Activated CD8-positive, alpha-beta memory T cell treated with anti-CD3 and anti-CD28 coated beads, Interleukin-2, amount 10 ng/mL, durations not matched to agents 7 days and 5 days (primary cell): ENCODE results near the gene ADAMTSL1. TPM values are rescaled to one million over a fixed set of nuclear protein-coding genes. Genes with fewer than 3 reads are reported as not detected.

ENCODE experiments used
- ATAC-seq: fragments of 150-1000 bp; cut with Tn5 transposase; one replicate; pipeline ENCODE4 v1.10.0; 2021; ENCODE audit warnings: moderate library complexity
- CTCF ChIA-PET: fragments of 350-600 bp; sonication (Branson Sonifier 250); formaldehyde crosslinking; loops from one replicate; lab custom pipeline; 2021; ENCODE audit warnings: antibody characterized with exemption; lab: Charles Lee
- DNase-seq: peaks from one replicate; pipeline ENCODE4 v3.0.0-alpha.2; 2020
- H3K27ac Mint-ChIP-seq: one replicate; pipeline ENCODE4 v1.8.0; 2021; ENCODE audit warnings: mild to moderate bottlenecking, mixed read lengths
- H3K27me3 Mint-ChIP-seq: one replicate; pipeline ENCODE4 v1.8.0; 2021; ENCODE audit warnings: mixed read lengths
- H3K36me3 Mint-ChIP-seq: one replicate; pipeline ENCODE4 v1.8.0; 2021; ENCODE audit warnings: mild to moderate bottlenecking, mixed read lengths
- H3K4me1 Mint-ChIP-seq: one replicate; pipeline ENCODE4 v1.8.0; 2021; ENCODE audit warnings: mixed read lengths
- H3K4me3 Mint-ChIP-seq: one replicate; pipeline ENCODE4 v1.8.0; 2021; ENCODE audit warnings: mild to moderate bottlenecking, moderate library complexity, mixed read lengths
- H3K9me3 Mint-ChIP-seq: one replicate; pipeline ENCODE4 v1.8.0; 2022; ENCODE audit warnings: low read depth, mixed read lengths
- total RNA-seq, 2 experiments: library from RNA; stranded (reverse); gene quantifications; one replicate each; pipeline ENCODE4 v1.2.3, GENCODE V29; 2021

Gene ADAMTSL1
- total RNA-seq, 2 experiments from 2014 or later = not detected

GRCh38 chr9:18555105-18555883, 81.3 kb downstream of the ADAMTSL1 start:
- Mint-ChIP-seq H3K4me3 (no peak overlapping the region), H3K36me3 (no peaks in the 10 kb centered on the region), H3K27me3 (no peaks in the 10 kb centered on the region), H3K4me1 (no peaks in the 10 kb centered on the region), H3K9me3 (no peaks in the 10 kb centered on the region), H3K27ac (no peak overlapping the region)
- DNase-seq (no peak), ATAC-seq (no peak)
- CTCF ChIA-PET = no interaction called here

- DNase-seq (no peak), ATAC-seq (no peak)
- Mint-ChIP-seq H3K4me1 (no peaks in the 10 kb centered on the region), H3K4me3 (no peak overlapping the region), H3K27me3 (no peaks in the 10 kb centered on the region), H3K36me3 (no peaks in the 10 kb centered on the region), H3K9me3 (no peaks in the 10 kb centered on the region), H3K27ac (no peak overlapping the region)
- CTCF ChIA-PET = no interaction called here
These were observed 90.3 kb downstream of the ADAMTSL1 start for GRCh38 chr9:18564018-18564880.

- CTCF ChIA-PET = no interaction called here
- ATAC-seq = no peak
- Mint-ChIP-seq H3K36me3 (no peaks in the 10 kb centered on the region), H3K4me1 (no peaks in the 10 kb centered on the region), H3K27ac (no peak overlapping the region), H3K4me3 (no peak overlapping the region), H3K9me3 (no peaks in the 10 kb centered on the region), H3K27me3 (no peaks in the 10 kb centered on the region)
- no peak for DNase-seq
These were observed 92.2 kb downstream of the ADAMTSL1 start for GRCh38 chr9:18566121-18566520.

GRCh38 chr9:18568973-18569372, 95.0 kb downstream of the ADAMTSL1 start:
- no peaks in the 10 kb centered on the region for H3K27me3 Mint-ChIP-seq

GRCh38 chr9:18569941-18570630, 96.1 kb downstream of the ADAMTSL1 start:
- Mint-ChIP-seq H3K4me3 (no peak overlapping the region), H3K9me3 (no peaks in the 10 kb centered on the region)
- CTCF ChIA-PET = no interaction called here

More at GRCh38 chr9:18568973-18569372, 95.0 kb downstream of the ADAMTSL1 start:
- H3K36me3 Mint-ChIP-seq = no peaks in the 10 kb centered on the region
- ATAC-seq = no peak
- no peaks in the 10 kb centered on the region for H3K4me1 Mint-ChIP-seq
- no peak overlapping the region for H3K4me3 Mint-ChIP-seq
- CTCF ChIA-PET = no interaction called here
- no peaks in the 10 kb centered on the region for H3K9me3 Mint-ChIP-seq
- no peak for DNase-seq
- H3K27ac Mint-ChIP-seq = no peak overlapping the region

GRCh38 chr9:18573021-18573556, 99.1 kb downstream of the ADAMTSL1 start:
- H3K27ac Mint-ChIP-seq = no peak overlapping the region
- no peak for ATAC-seq
- H3K4me1 Mint-ChIP-seq = no peaks in the 10 kb centered on the region
- CTCF ChIA-PET = no interaction called here
- no peaks in the 10 kb centered on the region for H3K27me3 Mint-ChIP-seq
- no peak overlapping the region for H3K4me3 Mint-ChIP-seq
- H3K36me3 Mint-ChIP-seq = no peaks in the 10 kb centered on the region
- DNase-seq = no peak
- no peaks in the 10 kb centered on the region for H3K9me3 Mint-ChIP-seq

More at GRCh38 chr9:18569941-18570630, 96.1 kb downstream of the ADAMTSL1 start:
- DNase-seq (no peak), ATAC-seq (no peak)
- H3K36me3 Mint-ChIP-seq = no peaks in the 10 kb centered on the region
- no peaks in the 10 kb centered on the region for H3K4me1 Mint-ChIP-seq
- H3K27me3 Mint-ChIP-seq = no peaks in the 10 kb centered on the region
- H3K27ac Mint-ChIP-seq = no peak overlapping the region

- H3K4me1 Mint-ChIP-seq = no peaks in the 10 kb centered on the region
- ATAC-seq (no peak), DNase-seq (no peak)
- H3K36me3 Mint-ChIP-seq = no peaks in the 10 kb centered on the region
- CTCF ChIA-PET = no interaction called here
- no peaks in the 10 kb centered on the region for H3K9me3 Mint-ChIP-seq
- no peak overlapping the region for H3K4me3 Mint-ChIP-seq
- no peaks in the 10 kb centered on the region for H3K27me3 Mint-ChIP-seq
- no peak overlapping the region for H3K27ac Mint-ChIP-seq
These were observed 101.7 kb downstream of the ADAMTSL1 start for GRCh38 chr9:18575686-18576085.

- no peaks in the 10 kb centered on the region for H3K9me3 Mint-ChIP-seq
These were observed 105.6 kb downstream of the ADAMTSL1 start for GRCh38 chr9:18579536-18579935.

GRCh38 chr9:18580151-18580550, 106.2 kb downstream of the ADAMTSL1 start:
- CTCF ChIA-PET = no interaction called here
- Mint-ChIP-seq H3K4me1 (no peaks in the 10 kb centered on the region), H3K9me3 (no peaks in the 10 kb centered on the region), H3K27me3 (no peaks in the 10 kb centered on the region), H3K27ac (no peak overlapping the region), H3K36me3 (no peaks in the 10 kb centered on the region), H3K4me3 (no peak overlapping the region)
- ATAC-seq (no peak), DNase-seq (no peak)

More at GRCh38 chr9:18579536-18579935, 105.6 kb downstream of the ADAMTSL1 start:
- no peak overlapping the region for H3K27ac Mint-ChIP-seq
- CTCF ChIA-PET = no interaction called here
- no peak for DNase-seq
- H3K4me1 Mint-ChIP-seq = no peaks in the 10 kb centered on the region
- no peak overlapping the region for H3K4me3 Mint-ChIP-seq
- no peaks in the 10 kb centered on the region for H3K36me3 Mint-ChIP-seq
- no peaks in the 10 kb centered on the region for H3K27me3 Mint-ChIP-seq
- no peak for ATAC-seq

GRCh38 chr9:18585996-18586395, 112.0 kb downstream of the ADAMTSL1 start:
- ATAC-seq (no peak), DNase-seq (no peak)
- Mint-ChIP-seq H3K4me3 (no peak overlapping the region), H3K4me1 (no peaks in the 10 kb centered on the region), H3K27ac (no peak overlapping the region), H3K9me3 (no peaks in the 10 kb centered on the region), H3K36me3 (no peaks in the 10 kb centered on the region), H3K27me3 (no peaks in the 10 kb centered on the region)
- CTCF ChIA-PET = no interaction called here

GRCh38 chr9:18588002-18588401, 114.0 kb downstream of the ADAMTSL1 start:
- no peaks in the 10 kb centered on the region for H3K36me3 Mint-ChIP-seq
- DNase-seq = no peak
- H3K27ac Mint-ChIP-seq = no peak overlapping the region
- CTCF ChIA-PET = no interaction called here
- peaks cover 4% of the 10 kb centered on the region for H3K9me3 Mint-ChIP-seq
- no peak overlapping the region for H3K4me3 Mint-ChIP-seq
- H3K4me1 Mint-ChIP-seq = no peaks in the 10 kb centered on the region
- ATAC-seq = no peak
- no peaks in the 10 kb centered on the region for H3K27me3 Mint-ChIP-seq

GRCh38 chr9:18591261-18591660, 117.3 kb downstream of the ADAMTSL1 start:
- Mint-ChIP-seq H3K27ac (no peak overlapping the region), H3K36me3 (no peaks in the 10 kb centered on the region)
- CTCF ChIA-PET = no interaction called here

GRCh38 chr9:18594837-18595236, 120.9 kb downstream of the ADAMTSL1 start:
- Mint-ChIP-seq H3K4me3 (no peak overlapping the region), H3K4me1 (no peaks in the 10 kb centered on the region), H3K36me3 (no peaks in the 10 kb centered on the region), H3K27me3 (no peaks in the 10 kb centered on the region), H3K27ac (no peak overlapping the region), H3K9me3 (peaks cover 9% of the 10 kb centered on the region)
- CTCF ChIA-PET = no interaction called here
- no peak for DNase-seq
- ATAC-seq = no peak

More at GRCh38 chr9:18591261-18591660, 117.3 kb downstream of the ADAMTSL1 start:
- H3K9me3 Mint-ChIP-seq = peaks cover 9% of the 10 kb centered on the region
- ATAC-seq (no peak), DNase-seq (no peak)
- H3K4me1 Mint-ChIP-seq = no peaks in the 10 kb centered on the region
- no peak overlapping the region for H3K4me3 Mint-ChIP-seq
- H3K27me3 Mint-ChIP-seq = no peaks in the 10 kb centered on the region
